GM18909 (cell line): ENCODE measurements around the gene SEMA5A.

Source experiments
- ATAC-seq: cut with Tn5 transposase; IDR thresholded peaks from one replicate; pipeline ENCODE4 v1.9.1; 2021; ENCODE audit warnings: mild to moderate bottlenecking; ENCODE audit not compliant: unreplicated experiment, poor library complexity

The SEMA5A gene

DNA sequence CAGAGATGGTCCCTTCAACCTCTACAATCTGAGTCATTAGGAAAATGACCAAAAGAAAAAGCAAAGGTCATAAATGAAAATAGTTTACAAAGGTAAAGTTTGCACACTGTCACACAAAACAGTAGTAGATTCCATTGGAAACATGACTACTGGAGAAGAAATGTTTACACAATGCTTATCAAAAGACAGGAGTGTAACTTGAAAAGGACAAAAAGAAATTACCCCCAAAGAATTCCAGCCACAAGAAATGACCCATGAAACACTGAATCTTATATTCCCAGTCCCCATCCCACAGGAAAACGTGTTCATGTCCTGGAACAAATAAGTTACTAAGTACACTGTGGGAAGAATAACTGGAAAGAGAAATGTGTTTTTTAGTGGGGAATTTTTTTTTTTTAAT lies 385.1 kb downstream of the SEMA5A start:
- no peak for ATAC-seq

GRCh38 chr5:9157811-9158210 lies 388.1 kb downstream of the SEMA5A start:
- no peak for ATAC-seq

GRCh38 chr5:9157020-9157419 lies 388.9 kb downstream of the SEMA5A start:
- ATAC-seq = no peak

- peak; percentile 69 for ATAC-seq
Measured at GRCh38 chr5:9156282-9156681, 389.6 kb downstream of the SEMA5A start.

DNA sequence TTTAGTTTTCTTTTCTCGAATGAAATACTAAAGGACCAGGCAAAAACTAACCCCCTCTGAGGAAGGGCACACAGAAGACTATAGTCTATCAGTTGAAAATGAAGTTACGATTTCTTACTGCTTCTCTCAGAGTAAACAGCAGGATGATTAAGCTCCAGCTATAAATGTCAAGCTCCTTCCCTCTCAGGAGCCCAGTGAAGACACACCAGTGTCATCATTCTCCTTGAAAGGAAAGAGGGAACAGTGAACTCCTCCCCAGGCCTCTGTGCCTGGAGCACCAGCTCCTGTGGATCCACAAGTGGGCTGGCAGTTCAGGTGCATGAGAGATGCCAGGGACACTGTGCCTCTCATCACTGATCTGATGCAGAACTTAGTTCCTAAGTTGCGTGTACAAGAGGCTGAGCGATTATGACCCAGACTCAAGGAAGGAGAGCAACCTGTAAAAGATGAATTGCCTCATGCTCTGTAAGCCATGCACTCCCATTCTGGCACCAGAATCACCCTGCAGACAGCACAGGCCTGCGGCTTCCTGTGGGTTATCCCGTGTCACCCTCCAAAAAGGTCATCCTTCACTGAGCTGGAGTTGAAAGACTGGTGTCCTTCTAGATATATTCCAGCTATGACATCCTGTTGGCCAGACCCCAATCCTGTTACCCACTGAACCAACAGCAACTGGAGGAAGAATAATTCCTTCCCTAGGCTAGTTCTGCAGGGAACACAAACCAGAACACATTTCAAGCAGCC lies 394.0 kb downstream of the SEMA5A start:
- ATAC-seq = no peak

DNA sequence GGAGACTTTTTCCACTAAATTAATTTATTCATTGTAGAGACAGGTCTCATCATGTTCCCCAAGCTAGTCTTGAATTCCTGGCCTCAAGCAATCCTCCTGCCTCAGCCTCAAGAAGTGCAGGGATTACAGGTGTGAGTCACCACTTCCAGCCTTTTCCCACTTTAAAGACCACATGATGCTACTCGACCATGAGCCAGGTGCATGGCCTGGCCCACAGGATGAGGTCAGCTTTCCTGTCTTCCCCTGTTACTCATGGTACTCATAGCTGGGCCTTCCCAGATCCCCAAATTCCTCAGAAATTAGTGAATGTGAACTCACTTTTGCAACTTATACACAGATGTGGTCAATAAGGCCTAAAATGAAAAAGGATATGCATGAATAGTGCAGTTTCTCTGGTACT lies 395.9 kb downstream of the SEMA5A start:
- no peak for ATAC-seq

DNA sequence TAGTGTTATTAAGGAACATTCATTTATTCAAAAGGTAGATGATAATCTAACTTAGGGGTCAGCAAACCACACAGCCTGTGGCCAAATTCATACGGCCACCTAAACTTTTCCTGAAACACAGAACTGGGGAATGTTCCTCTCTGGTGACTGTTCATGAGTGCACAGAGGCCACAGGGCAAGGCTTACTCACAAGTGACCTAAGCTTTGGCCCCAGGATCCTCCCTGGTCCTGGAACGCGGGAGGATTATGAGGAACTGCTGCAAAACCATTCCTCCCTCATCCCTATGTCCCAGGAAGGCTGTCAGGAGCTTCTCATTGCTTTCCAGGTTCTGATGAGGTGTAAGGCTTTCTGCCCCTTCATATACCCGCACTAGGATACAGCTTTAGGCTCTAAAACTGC lies 397.6 kb downstream of the SEMA5A start:
- ATAC-seq = no peak

- ATAC-seq = no peak
Measured at GRCh38 chr5:9140711-9141110, 405.2 kb downstream of the SEMA5A start.

DNA sequence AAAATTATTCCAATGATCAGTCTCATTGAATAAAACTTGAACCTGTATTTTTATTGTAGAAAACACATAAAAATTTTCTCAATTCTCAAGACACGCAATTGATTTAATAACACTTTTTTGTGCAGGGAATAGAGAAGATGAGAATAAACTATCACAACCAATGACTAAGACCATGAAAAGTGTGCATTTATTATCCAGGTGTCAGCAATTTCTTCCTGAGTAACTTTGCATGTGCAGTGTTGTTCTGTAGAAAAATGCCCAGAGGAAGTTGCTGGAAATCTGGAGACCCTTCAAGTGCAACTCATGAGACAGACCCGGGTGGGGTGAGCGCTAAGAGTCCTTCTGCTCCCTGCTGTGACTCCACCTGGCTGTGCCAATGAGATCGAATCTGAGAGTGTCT lies 405.7 kb downstream of the SEMA5A start:
- ATAC-seq = no peak

DNA sequence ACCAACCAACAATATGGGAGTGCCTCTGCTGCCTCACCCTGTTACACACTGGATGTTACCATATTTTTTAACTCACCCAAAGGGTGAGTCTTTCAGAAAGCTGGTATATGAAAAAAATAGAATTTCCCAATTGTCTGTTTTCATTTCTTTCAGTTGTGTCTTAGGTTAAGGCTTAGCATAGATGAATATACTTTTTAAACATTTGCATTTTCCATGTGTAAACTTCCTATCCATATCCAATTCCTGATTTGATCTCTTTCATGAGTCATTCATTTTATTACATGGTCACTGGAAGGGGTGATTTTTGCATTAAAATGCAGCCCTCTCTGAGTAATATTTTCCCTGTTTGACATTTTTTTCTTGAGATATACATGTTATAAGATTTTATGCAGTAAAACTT lies 406.5 kb downstream of the SEMA5A start:
- ATAC-seq = no peak

- ATAC-seq = no peak
Measured at GRCh38 chr5:9128136-9128535, 417.7 kb downstream of the SEMA5A start.

GRCh38 chr5:9126490-9126889 lies 419.4 kb downstream of the SEMA5A start:
- ATAC-seq = peak; percentile 44

DNA sequence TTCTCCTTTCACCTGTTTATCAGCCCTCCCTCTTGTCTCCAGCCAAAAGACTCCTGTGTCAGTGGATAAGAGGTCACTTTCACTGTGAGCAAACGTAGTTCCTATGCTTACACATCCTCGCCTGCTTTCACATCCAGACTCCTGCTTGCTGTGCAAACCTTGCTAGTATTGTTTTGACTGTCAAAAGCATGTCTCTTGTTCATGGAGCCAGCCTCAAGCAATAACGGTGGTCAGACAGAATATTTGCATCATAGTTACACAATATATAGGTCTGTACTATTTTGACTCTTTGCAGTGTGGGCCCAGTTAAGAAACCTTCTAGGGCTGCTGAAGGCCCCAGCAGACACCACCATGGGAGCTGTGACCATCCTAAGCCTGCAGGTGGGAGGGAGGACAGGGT lies 420.0 kb downstream of the SEMA5A start:
- peak; percentile 77 for ATAC-seq

GRCh38 chr5:9124838-9125237 lies 421.0 kb downstream of the SEMA5A start:
- no peak for ATAC-seq

DNA sequence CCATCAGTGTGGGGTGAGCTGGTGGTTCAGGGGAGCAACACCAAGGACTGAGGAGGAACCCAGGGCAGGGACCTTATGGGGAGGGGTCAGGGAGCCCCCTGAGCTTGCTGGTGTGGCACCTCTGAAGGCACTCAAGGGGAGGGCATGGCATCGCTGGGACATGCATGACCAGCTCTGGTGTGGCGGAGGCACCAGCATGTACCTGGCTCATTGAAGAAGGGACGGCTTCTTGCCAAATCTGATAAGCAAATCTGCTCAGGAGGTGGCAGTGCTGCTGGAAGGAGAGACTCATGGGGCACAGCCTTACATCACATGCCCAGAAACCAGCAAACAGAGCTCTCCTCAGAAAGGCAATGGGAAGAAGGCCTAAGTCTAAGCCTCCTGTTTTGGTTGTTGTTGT lies 421.8 kb downstream of the SEMA5A start:
- ATAC-seq = no peak

GRCh38 chr5:9122528-9122927 lies 423.3 kb downstream of the SEMA5A start:
- no peak for ATAC-seq

GRCh38 chr5:9121597-9121996 lies 424.3 kb downstream of the SEMA5A start:
- ATAC-seq = no peak

DNA sequence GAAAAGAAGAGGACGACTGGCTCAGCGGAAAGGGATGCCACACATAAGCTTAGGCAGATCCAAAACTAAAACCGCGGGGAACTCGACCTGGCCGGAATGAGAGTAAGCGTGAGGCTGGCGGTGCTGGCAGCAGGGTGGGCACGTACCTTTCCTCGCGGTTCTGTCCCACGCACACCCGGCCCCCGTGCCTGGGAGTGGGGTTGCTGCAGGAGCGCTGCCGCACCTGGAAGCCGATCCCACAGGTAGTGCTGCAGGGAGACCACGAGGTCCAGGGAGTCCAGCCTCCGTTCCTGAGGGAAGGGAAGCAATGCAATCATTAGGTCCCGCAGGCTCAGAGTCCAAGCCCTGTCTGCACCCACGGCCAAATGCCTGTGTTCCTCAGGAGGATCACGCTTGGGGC lies 427.0 kb downstream of the SEMA5A start:
- no peak for ATAC-seq

DNA sequence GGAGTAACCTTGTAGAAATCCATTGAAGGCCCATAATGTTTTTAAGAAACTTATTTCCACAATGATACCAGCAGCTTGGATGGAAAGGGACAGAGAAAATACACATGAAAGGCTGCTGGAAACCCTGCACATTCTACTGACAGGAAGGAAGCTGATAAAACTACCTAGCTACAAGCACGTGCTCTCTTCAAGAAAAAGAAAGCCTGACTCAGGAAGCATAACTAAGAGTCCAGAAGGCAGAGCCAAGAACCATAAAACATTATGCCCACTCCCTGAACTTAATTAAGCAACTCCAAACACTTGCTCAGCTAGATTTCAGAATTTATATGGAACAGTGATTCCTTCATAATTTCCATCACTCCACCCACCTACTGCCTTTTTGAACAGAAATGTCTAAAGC lies 430.8 kb downstream of the SEMA5A start:
- ATAC-seq = no peak

- ATAC-seq = no peak
Measured at GRCh38 chr5:9112520-9113291, 433.2 kb downstream of the SEMA5A start.

DNA sequence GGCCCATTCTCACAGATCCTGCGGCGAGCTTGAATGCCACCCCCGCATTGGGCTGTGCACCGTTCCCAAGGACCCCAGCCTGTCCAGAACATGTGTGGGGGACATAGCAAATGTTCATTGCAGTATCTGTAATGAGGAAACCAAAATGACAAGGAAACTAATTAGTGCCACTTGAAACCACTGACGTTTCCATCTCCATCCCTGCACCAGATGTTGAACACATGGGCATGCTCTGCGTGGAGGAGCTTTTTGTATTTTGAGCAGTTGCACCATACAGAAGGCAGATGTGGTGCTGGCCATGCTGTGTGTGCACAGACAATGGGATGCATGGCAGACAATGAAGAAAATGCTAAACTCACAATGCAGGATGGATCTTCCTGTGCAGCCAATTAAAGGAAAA lies 437.7 kb downstream of the SEMA5A start:
- ATAC-seq = no peak

- no peak for ATAC-seq
Measured at GRCh38 chr5:9105851-9106250, 440.0 kb downstream of the SEMA5A start.
